Measurements from ENCODE around the gene TRIM34.
"Not testable (repeated sequence)": the region's sequence is repeated elsewhere in the genome, so short reads cannot be mapped to it uniquely, and the experiment has no call there.

Gene TRIM34

GRCh38 chr11:5665746-5666401, 41.1 kb downstream of the TRIM34 start:
- no peak for TF ChIP-seq CTCF (IDR thresholded peaks at IDR 0.05; ENCODE audit: borderline replicate concordance, insufficient read depth, low read depth, low read length)
- no peak overlapping the region for H3K4me3 ChIP-seq (ENCODE audit: low read depth, low read length)

- no peak for TF ChIP-seq CTCF (IDR thresholded peaks at IDR 0.05; ENCODE audit: borderline replicate concordance, insufficient read depth, low read depth, low read length)
- no peak overlapping the region for H3K4me3 ChIP-seq (ENCODE audit: low read depth, low read length)
Measured at GRCh38 chr11:5666402-5666793, 41.6 kb downstream of the TRIM34 start.

GRCh38 chr11:5671831-5672230, 47.0 kb downstream of the TRIM34 start:
- H3K4me3 ChIP-seq (ENCODE audit: low read depth, low read length), result no peak overlapping the region
- no peak for TF ChIP-seq CTCF (IDR thresholded peaks at IDR 0.05; ENCODE audit: borderline replicate concordance, insufficient read depth, low read depth, low read length)

- TF ChIP-seq CTCF (IDR thresholded peaks at IDR 0.05; ENCODE audit: borderline replicate concordance, insufficient read depth, low read depth, low read length), result no peak
Measured at GRCh38 chr11:5674391-5674790, 49.6 kb downstream of the TRIM34 start.

DNA sequence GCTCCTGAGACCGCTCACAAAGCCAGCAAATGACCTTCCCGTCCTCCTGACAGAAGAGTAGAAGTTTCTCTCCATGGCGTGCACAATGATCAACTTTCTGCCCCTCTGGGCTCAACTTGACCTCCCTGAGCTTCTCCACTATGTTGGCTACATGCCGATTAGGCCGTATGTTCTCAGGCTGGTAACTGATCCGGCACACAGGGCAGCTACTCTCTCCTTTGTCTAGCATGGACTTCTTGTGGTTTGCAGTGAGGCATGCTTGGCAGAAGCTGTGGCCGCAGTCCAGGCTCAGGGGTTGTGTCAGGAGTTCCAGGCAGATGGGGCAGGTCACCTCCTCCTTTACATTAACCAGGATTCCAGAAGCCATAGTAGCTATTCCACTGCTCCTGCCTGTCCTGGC, 55.0 kb downstream of the TRIM34 start:
- TF ChIP-seq CTCF (IDR thresholded peaks at IDR 0.05; ENCODE audit: borderline replicate concordance, insufficient read depth, low read depth, low read length), result no peak
- no peak overlapping the region for H3K4me3 ChIP-seq (ENCODE audit: low read depth, low read length)

More at GRCh38 chr11:5674391-5674790, 49.6 kb downstream of the TRIM34 start:
- H3K4me3 ChIP-seq (ENCODE audit: low read depth, low read length), result no peak overlapping the region

- not testable (repeated sequence) for H3K4me3 ChIP-seq (ENCODE audit: low read depth, low read length)
Measured at GRCh38 chr11:5682890-5683441, 58.2 kb downstream of the TRIM34 start.

DNA sequence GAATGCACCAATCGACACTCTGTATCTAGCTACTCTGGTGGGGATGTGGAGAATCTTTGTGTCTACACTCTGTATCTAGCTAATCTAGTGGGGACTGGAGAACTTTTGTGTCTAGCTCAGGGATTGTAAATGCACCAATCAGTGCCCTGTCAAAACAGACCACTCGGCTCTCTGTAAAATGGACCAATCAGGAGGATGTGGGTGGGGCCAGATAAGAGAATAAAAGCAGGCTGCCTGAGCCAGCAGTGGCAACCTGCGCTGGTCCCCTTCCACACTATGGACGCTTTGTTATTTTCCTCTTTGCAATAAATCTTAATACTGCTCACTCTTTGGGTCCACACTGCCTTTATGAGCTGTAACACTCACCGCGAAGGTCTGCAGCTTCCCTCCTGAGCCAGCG, 58.8 kb downstream of the TRIM34 start:
- H3K4me3 ChIP-seq (ENCODE audit: low read depth, low read length), result not testable (repeated sequence)

DNA sequence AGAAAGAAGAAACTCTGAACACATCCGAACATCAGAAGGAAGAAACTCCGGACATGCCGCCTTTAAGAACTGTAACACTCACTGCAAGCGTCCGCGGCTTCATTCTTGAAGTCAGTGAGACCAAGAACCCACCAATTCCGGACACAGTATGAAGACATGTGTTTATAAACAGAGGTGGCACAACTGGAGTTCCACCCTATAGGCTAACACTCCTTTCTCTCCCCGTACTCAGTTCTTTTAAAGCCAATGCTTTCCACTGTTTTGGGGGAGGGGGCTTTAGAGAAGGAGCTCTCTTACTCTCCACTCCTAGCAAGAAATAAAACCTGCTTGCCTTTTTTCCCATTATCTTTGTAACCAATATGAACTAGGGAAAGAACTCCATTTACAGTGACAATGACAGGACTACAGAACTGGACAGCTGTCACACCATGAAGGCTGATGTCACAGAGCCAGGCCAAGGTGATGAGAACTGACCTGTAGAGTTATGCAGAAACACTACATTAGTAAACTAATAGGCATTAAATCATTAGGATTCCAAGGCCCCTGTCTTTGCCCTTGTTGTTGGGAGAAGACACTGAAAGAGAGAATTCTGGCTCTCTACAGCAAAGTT, 59.3 kb downstream of the TRIM34 start:
- TF ChIP-seq CTCF (IDR thresholded peaks at IDR 0.05; ENCODE audit: borderline replicate concordance, insufficient read depth, low read depth, low read length), result no peak
- peak overlapping the region; percentile 43 for H3K4me3 ChIP-seq (ENCODE audit: low read depth, low read length)
